NCI-H2196 (cell line): ENCODE measurements around the gene TXNDC12.

Experiments
- DNase-seq: peaks from one replicate; lab custom pipeline; 2025; ENCODE audit not compliant: unreplicated experiment; lab: John Stamatoyannopoulos, UW

Gene TXNDC12

GRCh38 chr1:52002038-52002917 lies 52.7 kb downstream of the TXNDC12 start:
- DNase-seq, result peak; percentile 93

GRCh38 chr1:51998701-51999100 lies 56.3 kb downstream of the TXNDC12 start:
- DNase-seq, result no peak

- DNase-seq, result no peak
Measured at GRCh38 chr1:51997974-51998382, 57.0 kb downstream of the TXNDC12 start.

DNA sequence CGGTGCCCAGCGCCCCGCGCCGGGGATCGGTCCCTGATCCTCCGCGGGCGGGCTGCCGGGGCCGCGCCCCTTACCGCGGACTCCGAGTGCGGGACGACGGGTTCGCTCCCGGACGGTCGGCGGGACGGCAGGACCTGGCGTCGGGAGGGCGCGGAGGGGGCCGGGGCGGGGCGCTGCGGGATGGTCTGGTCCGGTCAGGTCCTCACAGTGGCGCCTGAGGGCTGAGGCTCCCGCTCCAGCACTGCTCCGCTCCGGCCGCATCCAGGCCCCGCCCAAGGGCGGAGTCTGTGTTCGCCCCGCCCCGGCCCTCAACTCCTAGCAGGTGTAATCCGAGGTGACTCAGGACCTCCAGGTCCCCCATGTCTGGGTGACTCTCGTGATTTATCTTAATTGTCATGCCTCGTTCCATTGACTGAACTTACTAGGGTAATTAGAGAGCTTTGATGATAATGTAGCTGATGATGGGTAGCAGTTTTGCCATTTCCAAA lies 64.5 kb downstream of the TXNDC12 start, which contains the start of gene RAB3B:
TSS of gene RAB3B (minus strand) at position 223 of the 488 bp plus-strand sequence. CDS start 13,583 bp downstream, outside the sequence.
- DNase-seq, result peak; percentile 75

GRCh38 chr1:51989582-51990477 lies 65.2 kb downstream of the TXNDC12 start:
- DNase-seq, result no peak

DNA sequence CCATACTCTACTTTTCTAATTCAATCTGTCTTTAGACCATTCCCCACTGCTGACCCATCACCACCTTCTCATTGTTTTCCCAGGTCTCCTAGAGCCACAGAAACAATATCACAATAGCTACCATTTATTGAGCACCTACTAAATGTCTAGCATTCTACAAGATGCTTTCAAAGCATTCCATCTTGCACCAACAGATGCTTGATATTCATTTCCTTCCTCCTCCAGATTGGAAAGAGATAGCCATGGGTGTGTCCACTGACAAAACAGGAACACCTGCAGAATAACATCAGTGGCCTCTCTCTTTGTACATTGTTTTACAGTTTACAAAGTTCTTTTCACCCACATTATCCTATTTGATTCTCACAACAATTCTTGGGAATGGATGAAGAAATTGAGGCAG lies 66.7 kb downstream of the TXNDC12 start:
- no peak for DNase-seq

DNA sequence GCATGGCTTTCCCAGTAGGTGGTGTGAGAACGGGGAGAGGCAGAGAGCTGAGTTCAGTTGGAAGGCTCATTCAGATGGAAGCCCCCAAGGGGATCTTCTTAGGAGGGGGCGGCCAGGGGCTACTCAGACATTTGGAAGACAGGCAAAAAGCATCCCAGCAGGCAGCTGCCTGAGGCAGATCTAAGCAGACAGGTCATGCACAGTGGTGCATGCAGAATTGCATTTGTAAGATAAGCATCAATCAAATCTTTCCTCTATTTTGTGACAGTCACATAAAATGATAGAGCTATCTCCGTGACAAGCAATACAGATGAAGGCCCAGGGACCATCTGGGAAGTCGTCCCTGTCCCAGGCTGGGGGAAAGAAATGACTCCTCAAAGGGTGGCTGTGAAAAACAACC lies 68.3 kb downstream of the TXNDC12 start:
- no peak for DNase-seq

DNA sequence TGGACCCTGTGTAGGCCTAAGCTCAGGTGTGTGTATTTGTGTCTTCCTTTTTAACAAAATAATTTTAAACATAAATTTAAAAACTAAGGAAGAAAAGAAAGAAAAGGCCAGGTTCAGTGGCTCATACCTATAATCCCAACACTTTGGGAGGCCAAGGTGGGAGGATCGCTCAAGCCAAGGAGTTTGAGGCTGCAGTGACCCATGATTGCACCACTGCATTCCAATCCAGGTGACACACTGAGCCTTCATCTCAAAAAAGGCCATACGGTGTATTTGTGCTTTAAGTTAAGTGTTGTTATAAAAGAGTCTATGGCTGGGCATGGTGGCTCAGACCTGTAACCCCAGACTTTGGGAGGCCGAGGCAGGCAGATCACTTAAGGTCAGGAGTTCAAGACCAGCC lies 72.8 kb downstream of the TXNDC12 start:
- no peak for DNase-seq

GRCh38 chr1:51981555-51981954 lies 73.4 kb downstream of the TXNDC12 start:
- no peak for DNase-seq

DNA sequence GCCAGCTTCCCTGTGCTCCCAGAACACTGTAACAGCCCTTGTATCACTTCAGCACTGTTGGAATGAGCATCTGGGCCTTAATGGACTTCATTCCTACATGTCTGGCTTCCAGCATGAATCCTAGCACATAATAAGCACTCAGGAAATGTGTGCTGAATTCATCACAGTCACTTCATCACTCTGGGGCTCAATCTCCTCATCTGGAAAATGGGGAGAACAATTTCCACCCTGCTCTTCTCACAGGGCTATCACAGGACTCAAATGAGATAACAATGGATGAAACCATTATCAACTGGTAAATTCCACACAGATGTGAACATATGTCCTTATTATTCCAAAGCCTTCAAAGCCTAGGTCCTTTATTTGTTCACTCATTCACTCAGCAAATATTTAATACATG lies 76.9 kb downstream of the TXNDC12 start:
- DNase-seq, result no peak

DNA sequence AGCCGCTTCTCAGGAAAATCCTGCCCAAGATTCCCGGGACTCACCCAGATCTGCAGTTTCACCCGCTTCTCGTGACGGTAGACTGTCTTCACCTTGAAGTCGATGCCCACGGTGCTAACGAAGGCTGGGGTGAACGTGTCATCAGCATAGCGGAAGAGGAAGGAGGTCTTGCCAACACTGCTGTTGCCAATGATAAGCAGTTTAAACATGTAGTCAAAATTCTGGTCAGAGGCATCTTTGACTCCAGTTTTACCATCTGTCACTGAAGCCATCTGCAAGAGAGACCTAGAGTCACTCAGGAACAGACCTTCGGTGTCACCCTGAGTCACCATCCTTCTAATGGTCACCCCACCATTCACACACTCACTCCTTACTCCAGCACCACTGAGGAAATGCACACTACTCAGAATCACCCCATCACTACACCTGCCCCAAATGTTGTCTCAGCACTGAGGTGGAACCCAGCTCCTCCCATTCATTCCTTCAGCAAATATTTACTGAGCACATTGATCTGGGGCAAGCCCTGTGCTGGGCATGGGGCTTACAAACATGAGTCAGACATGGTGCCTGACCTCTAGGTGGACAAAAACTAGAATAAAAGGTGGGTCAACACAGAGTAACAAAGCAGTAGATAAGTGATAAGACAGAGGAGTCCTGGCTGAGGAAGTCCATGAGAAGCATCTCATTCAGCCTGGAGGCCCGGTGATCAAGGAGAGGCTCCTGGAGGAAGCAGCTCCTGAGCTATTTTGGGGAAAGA lies 78.0 kb downstream of the TXNDC12 start:
- peak; percentile 21 for DNase-seq

DNA sequence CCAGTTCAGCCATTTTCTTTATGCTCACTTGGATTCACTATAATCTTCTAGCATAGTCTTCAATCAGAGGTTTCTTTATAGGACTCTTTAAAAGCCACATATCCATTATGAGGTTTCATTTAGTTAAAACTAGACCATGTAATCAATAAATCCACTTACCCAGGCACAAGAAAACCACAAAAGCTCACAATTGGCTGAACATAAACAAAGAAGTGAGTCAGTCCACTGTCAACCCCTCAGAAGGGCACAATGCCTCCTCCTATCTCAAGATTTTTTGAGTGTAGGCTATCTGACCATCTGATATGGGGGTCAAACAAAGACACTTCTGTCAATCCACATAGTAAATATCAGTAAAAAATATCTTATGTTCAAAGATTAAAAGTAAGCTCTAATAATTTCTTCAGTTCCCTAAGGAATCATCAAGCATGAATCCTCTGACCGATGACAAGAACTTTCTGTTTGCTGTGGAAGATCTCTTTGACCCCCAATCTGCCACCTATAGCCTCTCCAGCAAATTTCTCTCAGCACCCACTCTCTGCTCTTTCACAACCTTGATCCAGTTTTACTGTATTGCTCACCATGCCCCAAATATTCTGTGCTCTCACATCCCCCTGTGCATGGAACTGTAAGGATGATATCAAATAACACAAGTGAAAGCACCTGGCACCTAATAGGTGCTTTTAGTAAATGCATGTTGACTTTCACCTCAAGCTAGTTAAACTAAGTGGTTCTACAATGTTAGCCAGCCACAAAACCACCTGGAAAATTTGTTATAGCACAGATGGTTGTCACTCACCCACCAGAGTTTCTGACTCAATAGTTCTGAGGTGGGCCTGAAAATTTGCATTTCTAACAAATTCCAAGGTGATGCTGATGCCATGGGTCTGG lies 81.2 kb downstream of the TXNDC12 start:
- no peak for DNase-seq
